Measurements from ENCODE around the gene RAB39A.

RAB39A gene

GRCh38 chr11:107962181-107962580 lies 33.9 kb downstream of the RAB39A start:
- DNase-seq, result no peak

GRCh38 chr11:107963091-107963490 lies 34.8 kb downstream of the RAB39A start:
- DNase-seq, result no peak

- DNase-seq, result no peak
Measured at GRCh38 chr11:107969219-107969618, 41.0 kb downstream of the RAB39A start.

- DNase-seq, result no peak
Measured at GRCh38 chr11:107970049-107970448, 41.8 kb downstream of the RAB39A start.

- no peak for DNase-seq
Measured at GRCh38 chr11:107973641-107974040, 45.4 kb downstream of the RAB39A start.

- DNase-seq, result no peak
Measured at GRCh38 chr11:107988397-107989158, 60.3 kb downstream of the RAB39A start.

- no peak for DNase-seq
Measured at GRCh38 chr11:107991868-107992414, 63.7 kb downstream of the RAB39A start.

- DNase-seq, result no peak
Measured at GRCh38 chr11:107996006-107996776, 67.9 kb downstream of the RAB39A start.

- no peak for DNase-seq
Measured at GRCh38 chr11:107998761-107999160, 70.5 kb downstream of the RAB39A start.

- no peak for DNase-seq
Measured at GRCh38 chr11:107999759-108000455, 71.7 kb downstream of the RAB39A start.

GRCh38 chr11:108002476-108002875 lies 74.2 kb downstream of the RAB39A start:
- DNase-seq, result no peak

- DNase-seq, result no peak
Measured at GRCh38 chr11:108003623-108004022, 75.4 kb downstream of the RAB39A start.

GRCh38 chr11:108007819-108008218 lies 79.6 kb downstream of the RAB39A start:
- no peak for DNase-seq

GRCh38 chr11:108008656-108009496 lies 80.6 kb downstream of the RAB39A start, which contains the start of gene CUL5:
TSS of gene CUL5 (plus strand) at chr11:108008898. CDS start at chr11:108009349, 451 bp downstream.
- peak; percentile 56 for DNase-seq

GRCh38 chr11:108009497-108010370 lies 81.5 kb downstream of the RAB39A start:
- no peak for DNase-seq

- DNase-seq, result no peak
Measured at GRCh38 chr11:108012139-108012725, 84.0 kb downstream of the RAB39A start.
